Hematopoietic multipotent progenitor cell treated with erythropoietin and hydrocortisone succinate and interleukin-3 and kit ligand, for 17 days (in vitro differentiated cells): Measurements from ENCODE around the gene P3H2.
"Not testable (repeated sequence)": the region's sequence is repeated elsewhere in the genome, so short reads cannot be mapped to it uniquely, and the experiment has no call there.

Experiments
- DNase-seq: peaks from one replicate; pipeline ENCODE4 v3.0.0-alpha.2; 2015; ENCODE audit warnings: low spot score

The P3H2 gene, protein sequence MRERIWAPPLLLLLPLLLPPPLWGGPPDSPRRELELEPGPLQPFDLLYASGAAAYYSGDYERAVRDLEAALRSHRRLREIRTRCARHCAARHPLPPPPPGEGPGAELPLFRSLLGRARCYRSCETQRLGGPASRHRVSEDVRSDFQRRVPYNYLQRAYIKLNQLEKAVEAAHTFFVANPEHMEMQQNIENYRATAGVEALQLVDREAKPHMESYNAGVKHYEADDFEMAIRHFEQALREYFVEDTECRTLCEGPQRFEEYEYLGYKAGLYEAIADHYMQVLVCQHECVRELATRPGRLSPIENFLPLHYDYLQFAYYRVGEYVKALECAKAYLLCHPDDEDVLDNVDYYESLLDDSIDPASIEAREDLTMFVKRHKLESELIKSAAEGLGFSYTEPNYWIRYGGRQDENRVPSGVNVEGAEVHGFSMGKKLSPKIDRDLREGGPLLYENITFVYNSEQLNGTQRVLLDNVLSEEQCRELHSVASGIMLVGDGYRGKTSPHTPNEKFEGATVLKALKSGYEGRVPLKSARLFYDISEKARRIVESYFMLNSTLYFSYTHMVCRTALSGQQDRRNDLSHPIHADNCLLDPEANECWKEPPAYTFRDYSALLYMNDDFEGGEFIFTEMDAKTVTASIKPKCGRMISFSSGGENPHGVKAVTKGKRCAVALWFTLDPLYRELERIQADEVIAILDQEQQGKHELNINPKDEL

DNA sequence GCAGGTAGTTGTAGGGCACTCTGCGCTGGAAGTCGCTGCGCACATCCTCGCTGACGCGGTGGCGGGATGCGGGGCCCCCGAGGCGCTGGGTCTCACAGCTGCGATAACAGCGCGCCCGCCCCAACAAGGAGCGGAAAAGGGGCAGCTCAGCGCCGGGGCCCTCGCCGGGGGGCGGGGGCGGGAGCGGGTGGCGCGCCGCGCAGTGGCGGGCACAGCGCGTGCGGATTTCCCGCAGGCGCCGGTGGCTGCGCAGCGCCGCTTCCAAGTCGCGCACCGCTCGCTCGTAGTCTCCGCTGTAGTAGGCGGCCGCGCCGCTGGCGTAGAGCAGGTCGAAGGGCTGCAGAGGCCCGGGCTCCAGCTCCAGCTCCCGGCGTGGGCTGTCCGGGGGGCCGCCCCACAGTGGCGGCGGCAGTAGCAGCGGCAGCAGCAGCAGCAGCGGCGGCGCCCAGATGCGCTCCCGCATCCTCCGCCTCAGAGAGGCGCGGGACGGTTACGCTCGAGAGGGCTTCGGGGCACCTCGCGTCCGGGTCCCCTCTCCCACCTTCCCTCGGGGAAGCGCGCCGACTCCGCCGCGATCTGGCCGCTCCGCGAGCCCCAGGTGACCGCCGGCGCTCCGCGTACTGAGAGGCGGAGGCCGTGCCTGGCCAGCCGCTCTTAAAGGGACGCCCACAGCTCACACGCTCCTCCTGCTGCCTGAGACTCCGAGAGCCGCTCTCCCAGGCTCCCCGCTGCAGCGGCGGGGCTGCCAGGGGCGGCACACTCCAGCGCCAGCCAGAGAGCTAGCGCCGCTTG lies at the start of gene P3H2:
P3H2 (minus strand) TSS at position 629 of the 792 bp plus-strand sequence; CDS start at position 463, 166 bp downstream.
- no peak for DNase-seq

DNA sequence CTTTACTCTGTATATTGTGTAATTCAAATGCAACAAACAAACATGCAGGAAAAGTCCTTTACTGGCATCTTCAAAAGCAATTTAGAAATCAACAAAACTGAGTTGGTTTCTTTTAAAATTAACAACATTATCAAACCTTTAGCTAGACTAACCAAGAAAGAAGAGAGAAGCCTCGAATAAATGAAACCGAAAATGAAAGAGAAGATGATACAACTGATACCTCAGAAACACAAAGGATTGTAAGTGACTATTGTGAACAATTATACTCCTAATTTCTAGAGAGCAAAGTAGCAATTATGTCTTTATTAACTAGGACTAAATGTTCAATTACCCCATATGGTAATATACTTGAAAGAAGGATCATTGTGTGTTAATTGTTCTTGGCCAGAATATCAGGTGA lies 49.2 kb upstream of the P3H2 start:
- no peak for DNase-seq

DNA sequence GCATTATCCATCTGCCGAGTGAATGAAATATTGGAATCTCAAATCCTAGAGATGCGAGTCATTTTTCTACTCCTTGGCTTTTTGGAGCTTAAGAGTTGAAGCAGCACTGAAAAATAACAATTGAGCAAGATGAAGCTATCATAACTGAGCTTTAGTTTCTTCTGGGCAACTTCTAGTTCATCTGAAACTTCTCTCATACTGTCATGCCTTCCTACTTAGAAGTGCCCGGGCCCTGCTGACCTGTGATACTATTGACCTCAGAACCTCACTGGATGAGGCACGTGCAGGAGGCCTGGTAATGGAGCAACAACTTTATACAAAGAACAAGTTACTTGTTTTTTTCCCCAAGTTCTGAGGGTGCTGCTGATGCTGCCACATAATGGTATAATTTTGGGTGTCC lies 48.5 kb upstream of the P3H2 start:
- DNase-seq, result no peak

DNA sequence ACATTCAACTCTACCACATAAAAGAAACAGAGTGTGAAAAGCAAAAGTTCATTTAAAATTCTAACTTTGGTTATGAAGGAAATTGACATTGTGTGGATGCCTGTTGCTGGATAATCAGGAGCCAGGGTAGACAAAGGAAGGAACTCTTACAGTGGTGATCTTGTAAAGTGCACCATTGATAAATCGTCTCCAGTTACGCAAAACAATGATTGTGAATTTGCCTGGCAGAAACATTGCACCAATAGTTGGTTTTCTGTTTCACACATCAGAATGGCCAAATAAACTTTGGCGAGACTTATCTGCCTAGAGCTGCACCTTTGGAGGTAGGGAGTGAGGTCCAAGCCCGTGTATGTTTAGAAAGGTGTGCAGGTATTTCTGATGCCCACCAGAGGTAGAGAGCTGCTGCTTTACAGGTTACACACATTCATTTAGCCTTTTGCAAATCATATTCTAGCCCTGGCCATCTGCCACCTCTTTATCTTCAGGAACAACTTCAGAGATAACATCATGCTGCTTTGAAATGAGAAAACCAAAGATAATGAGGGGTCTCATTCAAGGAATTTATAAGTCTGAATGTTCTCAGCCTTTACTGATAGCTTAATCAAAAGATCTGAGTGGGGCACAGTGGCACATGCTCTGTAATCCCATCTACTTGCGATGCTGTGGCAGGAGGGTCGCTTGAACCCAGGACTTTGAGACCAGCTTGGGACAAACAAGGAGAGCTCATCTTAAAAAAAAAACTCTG lies 47.4 kb upstream of the P3H2 start:
- no peak for DNase-seq

DNA sequence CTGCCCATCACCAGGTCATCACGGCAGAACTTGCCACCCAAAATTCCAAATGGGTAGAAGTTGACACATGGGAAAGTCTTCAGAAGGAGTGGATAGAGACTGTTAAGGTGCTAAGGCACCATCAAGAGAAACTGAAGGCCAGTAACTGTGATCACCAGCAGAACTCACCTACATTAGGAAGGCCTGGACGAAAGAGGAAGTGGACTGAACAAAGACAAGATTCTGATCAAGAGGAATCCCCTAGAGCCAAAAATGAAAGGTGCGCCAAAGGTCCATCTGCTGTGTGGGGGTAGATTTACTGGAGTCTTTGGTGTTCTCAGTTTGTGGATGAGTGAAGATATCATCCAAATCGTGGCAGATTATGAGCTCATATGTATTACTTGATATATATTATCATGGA lies 46.3 kb upstream of the P3H2 start:
- no peak for DNase-seq

DNA sequence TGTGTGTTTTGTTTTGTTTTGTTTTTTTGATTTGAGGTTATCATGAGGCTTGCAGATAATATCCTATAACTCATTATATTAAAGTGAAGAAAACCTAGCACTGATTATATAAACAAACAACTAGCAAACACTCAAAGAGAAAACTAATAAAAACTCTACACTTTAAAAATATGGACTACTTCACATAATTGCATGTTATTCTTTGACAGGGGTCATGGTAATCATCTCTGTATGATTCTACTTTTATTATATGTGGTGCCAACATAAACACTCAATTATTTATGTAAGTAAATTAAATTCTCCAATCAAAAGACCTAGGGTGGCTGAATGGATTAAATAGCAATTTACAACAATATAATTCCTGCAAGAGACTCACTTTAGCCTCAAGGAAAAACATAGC lies 44.6 kb upstream of the P3H2 start:
- DNase-seq, result no peak

DNA sequence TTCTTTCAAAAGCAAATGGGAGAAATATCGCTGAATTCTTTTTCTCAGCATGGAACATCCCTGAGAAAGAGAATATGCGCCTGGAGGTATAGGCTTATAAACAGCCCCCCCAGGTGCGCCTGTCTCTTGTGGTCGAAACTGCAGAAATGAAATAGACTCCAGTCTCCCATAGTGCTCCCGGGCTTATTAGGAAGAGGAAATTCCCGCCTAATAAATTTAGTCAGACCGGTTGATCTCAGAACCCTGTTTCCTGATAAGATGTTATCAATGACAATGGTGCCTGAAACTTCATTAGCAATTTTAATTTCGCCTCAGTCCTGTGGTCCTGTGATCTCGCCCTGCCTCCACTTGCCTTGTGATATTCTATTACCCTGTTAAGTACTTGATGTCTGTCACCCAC lies 41.3 kb upstream of the P3H2 start:
- DNase-seq, result not testable (repeated sequence)

DNA sequence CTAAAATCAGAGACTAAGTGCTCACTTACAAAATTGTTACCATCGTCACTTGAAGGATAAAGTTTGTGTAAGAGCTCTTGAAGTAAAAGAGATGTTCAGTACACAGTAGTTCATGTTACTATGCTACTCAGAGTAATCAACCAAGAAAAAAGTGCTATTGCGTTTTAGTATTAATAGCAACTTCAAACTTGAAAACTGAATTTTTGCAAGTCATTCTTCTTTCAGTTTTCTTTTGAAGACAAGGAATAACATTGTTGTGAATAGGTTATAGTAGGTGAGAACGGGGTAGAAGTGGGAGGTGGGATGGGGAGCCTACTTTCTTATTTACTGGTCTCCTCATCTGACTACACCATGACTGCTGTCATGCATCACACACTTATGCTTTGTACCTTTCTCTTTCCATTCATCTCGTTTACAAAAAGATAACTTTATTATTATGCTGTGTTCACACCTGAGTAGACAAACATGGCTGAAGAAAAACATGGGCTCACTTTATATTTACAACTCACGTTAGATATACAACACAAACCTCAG lies 39.3 kb upstream of the P3H2 start:
- DNase-seq, result no peak

DNA sequence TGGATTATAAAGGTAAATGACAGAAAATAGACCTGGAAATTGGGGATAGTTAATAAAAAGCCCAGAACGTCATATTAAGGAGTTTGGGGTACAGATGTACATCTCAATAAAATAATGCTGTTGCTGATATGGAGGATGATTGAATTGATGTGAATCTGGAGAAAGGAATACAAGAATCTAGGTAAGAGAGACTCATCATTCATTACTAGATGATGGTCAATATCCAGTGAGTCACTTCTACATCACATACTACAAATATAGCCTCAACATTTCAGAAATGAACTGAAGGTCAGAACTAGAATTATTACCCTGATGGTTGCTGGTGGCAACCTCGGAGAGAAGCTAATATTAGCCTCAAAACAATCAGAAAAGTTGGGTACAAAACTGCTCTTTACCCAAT lies 37.6 kb upstream of the P3H2 start:
- DNase-seq, result no peak

DNA sequence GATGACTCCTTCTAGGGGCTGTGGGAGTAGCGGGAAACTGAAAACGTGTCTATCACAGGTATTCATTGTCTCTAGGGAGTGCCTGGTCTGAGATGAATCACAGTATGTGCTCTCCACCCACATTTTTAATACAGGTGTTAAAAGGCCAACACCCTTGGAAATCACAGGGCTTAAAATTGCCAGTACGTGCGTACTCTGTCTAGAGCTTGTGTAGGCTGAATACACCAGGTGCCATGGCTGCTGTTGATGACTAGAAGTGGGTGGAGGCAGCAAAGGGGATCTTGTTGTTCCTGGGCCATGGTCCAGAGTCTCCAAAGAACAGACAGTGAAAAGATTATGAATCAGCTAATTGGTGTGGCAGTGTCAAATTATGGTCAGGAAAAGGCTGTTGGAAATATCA lies 35.1 kb upstream of the P3H2 start:
- DNase-seq, result no peak

DNA sequence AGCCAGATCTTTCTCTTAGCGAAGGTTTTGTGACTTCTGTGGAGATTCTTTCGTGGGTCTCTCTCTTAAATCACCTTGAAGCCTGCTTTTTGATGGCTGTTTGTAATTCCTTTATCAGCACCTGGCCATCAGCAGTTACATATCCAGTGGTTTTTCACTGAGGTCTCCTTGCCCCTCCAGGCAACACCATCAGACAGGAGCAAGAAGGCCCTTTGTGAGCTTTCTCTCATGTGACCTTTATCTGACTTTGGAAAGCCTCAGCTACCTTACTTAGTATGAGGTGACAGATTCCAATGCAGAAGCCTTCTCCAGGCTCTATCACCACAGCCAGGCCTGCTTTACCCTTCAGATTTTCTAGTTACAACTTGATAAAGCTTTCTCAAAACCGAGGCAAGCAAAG lies 30.0 kb upstream of the P3H2 start:
- DNase-seq, result no peak

DNA sequence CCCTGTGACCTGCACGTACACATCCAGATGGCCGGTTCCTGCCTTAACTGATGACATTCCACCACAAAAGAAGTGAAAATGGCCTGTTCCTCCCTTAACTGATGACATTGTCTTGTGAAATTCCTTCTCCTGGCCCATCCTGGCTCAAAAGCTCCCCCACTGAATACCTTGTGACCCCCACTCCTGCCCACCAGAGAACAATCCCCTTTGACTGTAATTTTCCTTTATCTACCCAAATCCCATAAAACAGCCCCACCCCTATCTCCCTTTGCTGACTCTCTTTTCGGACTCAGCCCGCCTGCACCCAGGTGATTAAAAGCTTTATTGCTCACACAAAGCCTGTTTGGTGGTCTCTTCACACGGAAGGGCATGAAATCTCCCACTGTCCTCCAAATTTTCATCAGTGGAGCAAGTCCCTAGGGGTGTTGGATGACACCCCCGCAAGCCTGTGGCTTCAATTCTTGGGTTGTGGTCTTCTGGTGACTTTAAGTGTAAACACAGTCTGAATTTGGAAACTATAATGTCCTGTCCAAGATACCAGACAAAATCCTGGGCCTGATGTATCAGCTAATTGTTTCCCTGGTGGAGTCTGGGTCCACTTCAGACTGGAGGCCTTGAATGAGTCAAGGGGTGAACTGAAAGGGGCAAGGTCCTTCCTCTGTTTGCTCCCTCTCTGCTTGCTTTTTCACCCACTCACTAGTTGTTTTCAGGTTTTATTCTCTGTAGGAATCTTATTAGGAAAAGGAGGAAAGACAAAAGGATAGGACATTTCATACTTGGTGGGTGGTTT lies 29.3 kb upstream of the P3H2 start:
- DNase-seq, result not testable (repeated sequence)

DNA sequence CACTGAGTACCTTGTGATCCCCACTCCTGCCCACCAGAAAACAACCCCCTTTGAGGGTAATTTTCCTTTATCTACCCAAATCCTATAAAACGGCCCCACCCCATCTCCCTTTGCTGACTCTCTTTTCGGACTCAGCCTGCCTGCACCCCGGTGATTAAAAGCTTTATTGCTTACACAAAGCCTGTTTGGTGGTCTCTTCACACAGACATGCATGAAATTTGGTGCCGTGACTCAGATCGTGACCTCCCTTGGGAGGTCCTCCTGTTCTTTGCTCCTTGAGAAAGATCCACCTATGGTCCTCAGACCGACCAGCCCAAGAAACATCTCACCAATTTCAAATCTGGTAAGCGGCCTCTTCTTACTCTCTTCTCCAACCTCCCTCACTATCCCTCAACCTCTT lies 24.1 kb upstream of the P3H2 start:
- not testable (repeated sequence) for DNase-seq

DNA sequence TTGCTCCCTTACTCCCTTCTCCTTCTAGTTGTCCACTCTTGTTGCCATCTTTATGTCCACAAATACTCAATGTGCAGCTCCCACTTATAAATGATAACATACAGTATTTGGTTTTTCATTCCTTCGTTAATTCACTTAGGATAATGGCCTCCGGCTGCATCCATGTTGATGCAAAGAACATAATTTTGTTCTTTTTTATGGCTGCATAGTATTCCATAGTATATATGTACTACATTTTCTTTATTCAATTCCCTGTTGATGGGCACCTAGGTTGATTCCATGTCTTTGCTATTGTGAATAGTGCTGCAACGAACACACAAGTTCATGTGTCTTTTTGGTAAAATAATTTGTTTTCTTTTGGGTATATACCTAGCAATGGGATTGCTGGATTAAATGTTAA lies 21.3 kb upstream of the P3H2 start:
- DNase-seq, result no peak

DNA sequence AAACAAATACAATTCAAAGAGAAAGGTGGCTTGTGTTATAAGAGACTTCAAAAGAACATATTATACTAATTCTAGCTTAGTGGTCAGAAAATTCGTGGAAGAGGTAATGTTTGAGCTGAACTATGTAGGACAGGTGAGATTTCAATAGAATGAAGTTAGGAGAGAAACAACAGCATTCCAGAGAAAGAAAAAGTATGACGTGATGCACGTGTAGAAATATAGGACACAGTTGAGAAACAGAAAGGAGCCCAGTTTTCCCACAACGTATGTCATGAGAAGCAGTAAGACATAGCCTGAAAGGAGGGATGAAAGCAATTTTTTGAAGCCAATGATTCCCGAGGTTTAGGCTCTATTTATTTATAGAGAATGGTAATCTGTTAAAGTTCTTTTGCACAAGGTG lies 18.7 kb upstream of the P3H2 start:
- DNase-seq, result no peak

DNA sequence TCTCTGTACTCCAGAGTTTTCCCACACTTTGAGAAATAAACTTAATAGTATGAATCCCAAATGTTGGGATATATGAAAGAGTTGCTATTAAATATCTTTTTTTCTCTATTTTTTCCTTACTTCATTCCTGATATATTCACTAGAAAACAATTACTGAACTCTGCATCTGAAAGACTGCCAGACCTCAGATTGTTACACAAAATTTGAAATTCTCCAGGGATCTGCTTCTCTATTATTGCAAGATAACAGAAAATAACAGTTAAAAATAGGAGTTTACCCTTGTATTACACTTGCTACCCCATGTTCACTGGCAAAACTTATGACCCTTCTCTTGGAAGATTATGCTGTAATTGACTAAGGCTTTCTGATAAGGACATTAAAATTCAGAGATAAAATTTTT lies 11.7 kb upstream of the P3H2 start:
- no peak for DNase-seq

DNA sequence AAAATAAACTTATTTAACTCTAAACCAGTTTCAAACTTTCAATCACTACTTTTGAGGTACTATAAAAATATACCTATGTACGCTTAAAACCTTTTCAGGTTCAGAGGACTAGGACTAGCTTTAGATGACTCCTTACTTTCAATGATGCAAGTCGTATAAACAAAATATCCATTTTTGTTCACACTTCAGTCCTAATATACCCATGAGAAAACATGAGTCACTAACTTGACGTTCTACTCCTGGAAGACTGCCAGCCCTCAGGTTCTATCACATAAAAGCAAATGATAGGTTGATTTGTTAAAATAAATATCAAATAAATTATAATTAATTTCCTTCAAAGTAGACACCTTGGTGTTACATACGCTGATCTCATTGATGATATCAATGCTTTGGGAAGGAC lies 10.6 kb upstream of the P3H2 start:
- no peak for DNase-seq

DNA sequence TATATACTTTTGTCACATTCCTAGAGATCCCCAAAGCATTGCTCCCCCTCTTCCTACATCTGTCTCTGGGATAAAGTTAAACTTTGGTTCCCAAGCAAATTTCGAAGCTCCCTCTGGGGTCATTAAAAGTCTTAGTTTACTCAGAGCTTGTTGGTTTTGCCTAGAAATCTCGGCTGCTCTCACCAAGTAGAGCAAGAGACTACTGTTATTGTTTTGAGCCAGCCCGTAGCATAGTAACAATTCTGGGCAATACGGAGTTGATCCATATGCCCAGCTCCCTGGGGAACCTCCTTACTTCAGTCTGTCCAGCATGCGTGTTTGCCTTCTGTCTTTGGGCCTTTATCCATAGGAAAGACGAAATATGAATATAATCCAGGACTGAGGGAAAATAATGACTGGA lies 10.0 kb upstream of the P3H2 start:
- no peak for DNase-seq

DNA sequence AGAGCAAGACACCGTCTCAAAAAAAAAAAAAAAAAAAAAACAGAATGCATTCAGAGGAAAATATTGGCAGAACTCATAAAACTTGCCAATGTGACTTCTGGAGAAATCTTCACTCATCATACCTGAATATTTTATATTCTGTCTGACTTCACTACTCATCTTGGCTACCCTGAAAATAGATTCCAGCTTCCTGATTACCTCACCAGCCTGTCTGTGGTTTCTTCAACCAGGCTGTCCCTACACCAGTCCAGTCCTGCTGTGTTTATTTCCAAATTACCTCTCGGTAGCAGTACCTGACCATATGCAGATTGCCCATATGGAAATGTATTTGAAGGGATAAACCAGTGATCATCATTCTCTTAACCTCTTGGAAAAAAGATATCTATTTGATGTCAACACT lies 9.3 kb upstream of the P3H2 start:
- no peak for DNase-seq

DNA sequence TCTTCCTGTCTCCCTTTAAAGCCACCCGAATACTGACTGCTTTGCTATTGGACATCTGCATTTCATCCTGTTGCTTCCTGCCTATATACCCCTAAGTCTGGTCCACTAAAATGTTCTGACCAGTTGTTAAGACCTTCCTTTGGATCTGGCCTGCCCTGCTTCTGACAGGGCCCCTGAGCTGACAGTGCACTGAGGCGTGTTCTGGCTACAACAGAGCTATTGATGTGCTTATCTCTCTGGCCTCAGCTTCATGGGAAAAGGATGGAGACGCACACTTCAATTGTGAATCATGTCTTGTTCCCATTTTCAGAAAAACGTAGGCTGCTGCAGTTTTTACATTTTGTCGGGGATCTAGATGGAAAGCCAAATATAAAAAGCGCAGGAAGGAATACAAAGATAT lies 7.1 kb upstream of the P3H2 start:
- no peak for DNase-seq

DNA sequence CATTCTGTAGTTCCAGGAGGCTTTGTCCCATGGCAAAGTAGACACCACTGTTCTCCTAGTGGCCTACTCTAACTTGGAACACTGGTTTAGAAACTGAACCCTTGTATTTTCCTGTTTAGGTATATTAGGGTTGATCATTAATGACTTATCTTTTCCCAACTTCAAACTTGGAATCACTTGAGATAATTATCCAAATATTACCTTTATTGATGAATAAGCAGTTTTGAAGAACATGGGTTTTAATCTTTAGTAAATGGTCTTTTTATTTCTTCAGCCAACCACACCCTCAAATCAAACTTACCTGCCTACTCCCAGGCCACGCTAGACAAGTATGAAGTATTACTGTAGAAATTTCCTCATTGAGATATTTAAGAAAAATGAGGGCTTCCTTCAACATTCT lies 6.5 kb upstream of the P3H2 start:
- DNase-seq, result no peak
